ENCODE data around the gene TRAPPC6A. TPM values are rescaled to one million over a fixed set of nuclear protein-coding genes. Genes with fewer than 3 reads are reported as not detected.

The TRAPPC6A gene
- total RNA-seq, 1 experiment from 2014 or later = 39.3 TPM

- Histone ChIP-seq H3K27me3 (ENCODE audit: control insufficient read depth, insufficient read depth, low read length) (no peaks in the 10 kb centered on the region; the same call in none of the 2 replicates), H3K4me3 (ENCODE audit: insufficient read depth, low read depth, low read length) (no peak overlapping the region), H3K36me3 (replicated peaks; ENCODE audit: control insufficient read depth, insufficient read depth, low read length) (no peaks in the 10 kb centered on the region)
- peak; percentile 51 for DNase-seq
Measured at GRCh38 chr19:45163156-45163555, 14.9 kb downstream of the TRAPPC6A start.

GRCh38 chr19:45162608-45163143 is 15.4 kb downstream of the TRAPPC6A start:
- Histone ChIP-seq H3K27me3 (ENCODE audit: control insufficient read depth, insufficient read depth, low read length) (no peaks in the 10 kb centered on the region; the same call in none of the 2 replicates), H3K4me3 (ENCODE audit: insufficient read depth, low read depth, low read length) (no peak overlapping the region), H3K36me3 (replicated peaks; ENCODE audit: control insufficient read depth, insufficient read depth, low read length) (no peaks in the 10 kb centered on the region)
- no peak for DNase-seq

DNA sequence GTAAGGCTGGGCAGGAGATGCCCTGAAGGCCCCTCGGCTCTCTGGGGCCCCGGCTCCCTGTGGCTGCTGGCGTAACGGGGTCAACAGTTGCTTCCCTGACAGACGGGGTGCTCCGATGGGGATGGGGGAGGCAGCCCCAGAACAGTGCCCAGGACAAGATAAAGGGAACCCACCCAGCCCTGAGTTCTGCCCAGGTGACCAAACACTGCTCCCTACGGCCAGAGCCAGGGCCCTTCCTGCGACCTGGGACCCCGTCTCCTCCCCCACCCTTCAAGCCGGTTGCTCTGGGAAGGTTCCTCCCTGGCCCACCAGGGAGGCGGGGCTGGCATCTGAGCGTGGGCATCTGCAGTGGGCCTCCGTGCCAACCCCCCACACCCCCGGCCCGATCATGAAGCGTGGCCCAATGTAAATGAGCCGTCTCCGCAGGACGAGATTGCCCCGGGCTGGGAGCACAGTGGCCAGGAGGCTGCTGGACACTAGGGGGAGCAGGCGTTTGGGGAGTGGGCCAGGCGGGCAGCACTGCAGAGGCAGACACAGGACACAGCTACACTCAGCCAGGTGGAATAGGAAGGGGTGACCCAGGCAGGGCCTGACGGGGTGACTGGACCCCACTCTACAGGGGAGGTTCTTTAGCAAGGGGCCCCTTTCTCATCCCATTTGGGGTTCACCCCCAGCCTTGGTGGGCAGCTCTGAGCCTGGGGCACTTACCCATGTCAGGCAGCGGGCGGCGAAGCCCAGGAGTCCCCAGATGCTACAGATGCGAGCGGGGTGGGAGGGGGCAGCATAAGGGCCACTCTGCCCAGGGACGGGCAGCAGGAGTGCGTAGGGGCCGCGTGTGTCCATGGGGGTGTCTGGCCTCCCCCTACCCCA is 16.1 kb downstream of the TRAPPC6A start:
- Histone ChIP-seq H3K36me3 (replicated peaks; ENCODE audit: control insufficient read depth, insufficient read depth, low read length) (no peaks in the 10 kb centered on the region), H3K4me3 (ENCODE audit: insufficient read depth, low read depth, low read length) (no peak overlapping the region), H3K27me3 (ENCODE audit: control insufficient read depth, insufficient read depth, low read length) (no peaks in the 10 kb centered on the region; the same call in none of the 2 replicates)
- DNase-seq = peak; percentile 94

- no peaks in the 10 kb centered on the region for H3K36me3 ChIP-seq (replicated peaks; ENCODE audit: control insufficient read depth, insufficient read depth, low read length)
- H3K4me3 ChIP-seq (ENCODE audit: insufficient read depth, low read depth, low read length) = no peak within 1 kb of the TSS
- peak; percentile 77 for DNase-seq
- H3K27me3 ChIP-seq (ENCODE audit: control insufficient read depth, insufficient read depth, low read length) = no peaks in the 10 kb centered on the region; the same call in none of the 2 replicates
Measured at GRCh38 chr19:45160870-45161737, 16.9 kb downstream of the TRAPPC6A start, which contains the start of gene NKPD1. Gene NKPD1 (minus strand): TSS chr19:45160982. CDS start chr19:45160150, 832 bp downstream.

DNA sequence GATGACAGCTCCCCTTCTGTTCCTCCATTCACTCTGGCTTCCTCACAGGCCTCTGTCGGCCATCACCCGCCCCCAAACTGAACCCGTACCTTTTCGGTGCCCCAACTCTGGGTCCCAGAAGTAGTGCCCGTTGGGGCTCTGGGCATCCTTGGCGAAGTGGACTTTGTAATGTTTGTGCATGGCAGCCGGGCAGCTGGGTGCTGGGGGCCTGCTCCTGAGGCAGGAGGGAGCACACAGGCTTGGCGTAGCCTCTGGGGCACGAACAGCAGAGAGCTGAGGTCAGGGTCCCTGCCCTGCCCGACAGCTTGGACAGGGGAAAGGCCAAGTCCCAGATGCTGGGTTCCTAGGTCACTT is 18.1 kb downstream of the TRAPPC6A start:
- H3K36me3 ChIP-seq (replicated peaks; ENCODE audit: control insufficient read depth, insufficient read depth, low read length) = no peaks in the 10 kb centered on the region
- no peaks in the 10 kb centered on the region; the same call in none of the 2 replicates for H3K27me3 ChIP-seq (ENCODE audit: control insufficient read depth, insufficient read depth, low read length)
- H3K4me3 ChIP-seq (ENCODE audit: insufficient read depth, low read depth, low read length) = no peak overlapping the region
- no peak for DNase-seq

GRCh38 chr19:45159210-45159970 is 18.6 kb downstream of the TRAPPC6A start:
- Histone ChIP-seq H3K27me3 (ENCODE audit: control insufficient read depth, insufficient read depth, low read length) (no peaks in the 10 kb centered on the region; the same call in none of the 2 replicates), H3K36me3 (replicated peaks; ENCODE audit: control insufficient read depth, insufficient read depth, low read length) (no peaks in the 10 kb centered on the region), H3K4me3 (ENCODE audit: insufficient read depth, low read depth, low read length) (no peak overlapping the region)
- peak; percentile 58 for DNase-seq

GRCh38 chr19:45158503-45159209 is 19.4 kb downstream of the TRAPPC6A start:
- H3K27me3 ChIP-seq (ENCODE audit: control insufficient read depth, insufficient read depth, low read length) = peaks cover 7% of the 10 kb centered on the region
- peak; percentile 57 for DNase-seq
- H3K36me3 ChIP-seq (replicated peaks; ENCODE audit: control insufficient read depth, insufficient read depth, low read length) = no peaks in the 10 kb centered on the region
- H3K4me3 ChIP-seq (ENCODE audit: insufficient read depth, low read depth, low read length) = no peak overlapping the region

DNA sequence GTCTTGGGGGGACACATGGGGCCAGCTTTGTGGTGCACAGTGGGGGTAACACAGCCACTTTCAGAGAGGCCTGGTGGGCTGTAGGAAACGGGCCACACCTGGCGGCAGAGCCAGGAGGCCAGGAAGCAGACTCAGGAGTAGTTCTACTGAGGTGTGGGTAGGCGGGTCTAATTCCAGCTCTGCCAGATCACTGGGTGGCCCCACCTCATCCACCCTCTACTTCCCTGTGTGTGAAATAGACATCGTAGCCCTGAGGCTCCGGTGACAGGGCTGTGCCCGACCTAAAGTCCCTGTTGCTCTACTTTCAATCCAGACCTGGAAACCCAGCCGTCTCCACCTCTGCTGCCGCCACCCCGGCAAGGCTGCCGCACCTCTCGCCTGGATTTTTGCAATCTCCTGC is 21.3 kb downstream of the TRAPPC6A start:
- H3K4me3 ChIP-seq (ENCODE audit: insufficient read depth, low read depth, low read length) = no peak overlapping the region
- H3K27me3 ChIP-seq (ENCODE audit: control insufficient read depth, insufficient read depth, low read length) = peaks cover 9% of the 10 kb centered on the region
- peak; percentile 51 for DNase-seq
- H3K36me3 ChIP-seq (replicated peaks; ENCODE audit: control insufficient read depth, insufficient read depth, low read length) = no peaks in the 10 kb centered on the region

DNA sequence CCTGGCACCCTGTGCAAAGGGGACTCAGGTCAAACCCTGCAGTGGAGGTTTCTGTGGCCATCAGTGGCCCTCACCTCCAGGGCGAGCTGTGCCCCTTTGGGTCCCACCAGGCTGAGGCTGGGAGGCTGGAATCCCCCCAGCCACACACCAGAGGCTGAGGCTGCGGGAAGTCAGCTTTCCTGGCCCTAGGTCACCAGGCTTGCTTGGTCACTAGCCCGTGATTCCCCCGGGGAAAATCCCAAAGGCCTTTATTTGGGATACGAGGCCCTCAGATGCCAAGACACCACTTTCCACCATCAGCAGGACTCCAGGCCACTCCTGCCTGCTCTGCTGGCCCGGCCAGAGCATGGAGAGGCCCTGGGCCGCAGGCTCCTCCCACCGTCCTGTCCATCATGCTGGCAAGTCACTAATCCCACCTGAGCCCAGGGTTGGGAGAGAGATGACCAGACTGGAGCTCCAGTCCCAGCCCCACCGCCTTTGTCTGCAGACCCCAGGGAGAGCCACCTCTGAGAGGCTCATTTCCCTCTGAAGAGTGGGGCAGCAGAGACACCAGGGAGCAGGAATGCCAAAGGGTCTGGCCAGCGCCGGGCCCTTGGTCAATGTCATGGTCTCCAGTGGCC is 21.9 kb downstream of the TRAPPC6A start:
- peaks cover 9% of the 10 kb centered on the region for H3K27me3 ChIP-seq (ENCODE audit: control insufficient read depth, insufficient read depth, low read length)
- no peaks in the 10 kb centered on the region for H3K36me3 ChIP-seq (replicated peaks; ENCODE audit: control insufficient read depth, insufficient read depth, low read length)
- no peak overlapping the region for H3K4me3 ChIP-seq (ENCODE audit: insufficient read depth, low read depth, low read length)
- DNase-seq = peak; percentile 86

GRCh38 chr19:45154064-45154827 is 23.8 kb downstream of the TRAPPC6A start:
- Histone ChIP-seq H3K4me3 (ENCODE audit: insufficient read depth, low read depth, low read length) (peak overlapping the region; percentile 35), H3K27me3 (ENCODE audit: control insufficient read depth, insufficient read depth, low read length) (peaks cover 9% of the 10 kb centered on the region)
- no peak for DNase-seq

DNA sequence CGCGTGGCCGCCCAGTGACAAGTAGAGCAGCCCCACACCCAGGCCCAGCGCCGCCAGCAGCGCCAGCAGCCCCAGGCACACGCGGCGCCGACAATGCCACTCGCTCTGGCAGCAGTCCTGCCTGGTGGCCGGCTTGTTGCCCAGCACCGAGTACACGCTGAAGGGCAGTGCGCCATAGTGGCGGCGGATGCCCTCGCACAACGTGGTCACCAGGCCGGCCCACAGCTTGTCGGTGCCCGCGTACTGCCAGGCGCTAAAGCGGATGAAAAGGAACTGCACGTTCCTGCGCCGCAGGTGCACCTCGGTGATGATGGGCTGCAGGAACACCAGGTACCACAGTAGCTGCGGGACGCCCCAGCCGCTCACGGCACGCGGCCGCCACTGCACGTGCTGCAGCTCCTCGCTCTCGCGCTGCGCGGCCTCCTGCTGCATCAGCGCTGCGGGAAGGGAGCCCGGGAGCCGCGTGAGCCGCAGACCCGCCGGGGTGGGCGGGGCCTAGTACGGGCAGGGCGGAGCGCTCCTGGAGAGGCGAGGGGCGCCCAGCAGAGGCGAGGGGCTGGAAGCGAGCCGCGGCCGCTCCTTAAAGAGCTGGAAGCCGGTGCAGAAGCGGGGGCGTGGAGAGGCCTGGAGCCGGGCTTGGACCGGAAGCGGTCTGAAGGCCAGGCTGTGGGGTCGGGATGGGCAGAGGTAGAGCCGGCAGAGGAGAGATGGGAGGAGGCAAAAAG is 24.5 kb downstream of the TRAPPC6A start:
- DNase-seq = peak; percentile 95
- Histone ChIP-seq H3K4me3 (ENCODE audit: insufficient read depth, low read depth, low read length) (peak overlapping the region; percentile 35), H3K36me3 (replicated peaks; ENCODE audit: control insufficient read depth, insufficient read depth, low read length) (no peaks in the 10 kb centered on the region), H3K27me3 (ENCODE audit: control insufficient read depth, insufficient read depth, low read length) (peaks cover 9% of the 10 kb centered on the region)

More at GRCh38 chr19:45154064-45154827, 23.8 kb downstream of the TRAPPC6A start:
- no peaks in the 10 kb centered on the region for H3K36me3 ChIP-seq (replicated peaks; ENCODE audit: control insufficient read depth, insufficient read depth, low read length)

Measured in H7 (cell line).